Testis (tissue), 3 donors: Measurements from ENCODE around the gene SLX9. TPM values are rescaled to one million over a fixed set of nuclear protein-coding genes. Genes with fewer than 3 reads are reported as not detected.

Experiments used
- DNase-seq: peaks from one replicate; pipeline ENCODE4 v3.0.0-alpha.2; 2019
- H3K27ac ChIP-seq, 2 donors: fragments of 200-600 bp; sonication (generic); one replicate each; pipeline ENCODE4 v1.5.1; 2019
- H3K27me3 ChIP-seq: fragments of 200-600 bp; sonication (generic); one replicate; pipeline ENCODE4 v1.5.1; 2019
- H3K36me3 ChIP-seq: fragments of 200-600 bp; sonication (generic); one replicate; pipeline ENCODE4 v1.5.1; 2017; ENCODE audit warnings: low read depth; ENCODE audit errors: missing control alignments
- H3K4me1 ChIP-seq: fragments of 200-600 bp; sonication (generic); one replicate; pipeline ENCODE4 v1.5.1; 2019
- H3K4me3 ChIP-seq, 2 donors: fragments of 200-600 bp; sonication (generic); one replicate each; pipeline ENCODE4 v1.5.1; 2017 to 2019
- H3K9me3 ChIP-seq: fragments of 200-600 bp; sonication (generic); one replicate; pipeline ENCODE4 v1.5.1; 2017
- POLR2A ChIP-seq: fragments of 450-650 bp; IDR thresholded peaks from one replicate; pipeline ENCODE4 v1.6.1; 2017; ENCODE audit warnings: antibody characterized with exemption, mild to moderate bottlenecking, moderate library complexity
- WGBS, 2 donors: methylation state at CpG; one replicate each; pipeline ENCODE4 v1.1.5; 2018; 5-methylcytosine and 5-hydroxymethylcytosine counted together
- intact Hi-C: fragments of 100-400 bp; cut with DNase I; formaldehyde crosslinking; loops from one replicate; pipeline ENCODE4 v1.15.1; 2023; ENCODE audit warnings: low total_unique reads
- polyA plus RNA-seq: library from polyadenylated mRNA; stranded (reverse); fragments of 350-450 nt; fragmentation: Illumina TruSeq; extraction: RNeasy Lipid Tissue Mini Kit (QIAGEN cat#74804); gene quantifications from one replicate; pipeline ENCODE4 v1.2.3, GENCODE V29; 2014; ENCODE audit warnings: low read depth, low replicate concordance; ENCODE audit not compliant: insufficient read depth
- total RNA-seq, 2 donors: library from RNA; depleted of rRNA; stranded (reverse); fragments of >200 nt; gene quantifications; one replicate each; pipeline ENCODE4 v1.2.3, GENCODE V29; 2016
- TF ChIP-seq, protein P1 (sequence below), 3 experiments: fragments of 450-650 bp in 2 of 3; fragments of 200-600 bp in 1 of 3; sonication (generic) in 1 of 3; IDR thresholded peaks; one replicate each; pipeline ENCODE4 v1.5.1; 2016 to 2019; ENCODE audit warnings: antibody characterized with exemption in 3 of 3, mild to moderate bottlenecking in 2 of 3, moderate library complexity in 1 of 3

SLX9 gene
- total and polyA plus RNA-seq, 3 donors from 2014 or later = 30.8 to 46.2 (median 31.9) TPM

DNA sequence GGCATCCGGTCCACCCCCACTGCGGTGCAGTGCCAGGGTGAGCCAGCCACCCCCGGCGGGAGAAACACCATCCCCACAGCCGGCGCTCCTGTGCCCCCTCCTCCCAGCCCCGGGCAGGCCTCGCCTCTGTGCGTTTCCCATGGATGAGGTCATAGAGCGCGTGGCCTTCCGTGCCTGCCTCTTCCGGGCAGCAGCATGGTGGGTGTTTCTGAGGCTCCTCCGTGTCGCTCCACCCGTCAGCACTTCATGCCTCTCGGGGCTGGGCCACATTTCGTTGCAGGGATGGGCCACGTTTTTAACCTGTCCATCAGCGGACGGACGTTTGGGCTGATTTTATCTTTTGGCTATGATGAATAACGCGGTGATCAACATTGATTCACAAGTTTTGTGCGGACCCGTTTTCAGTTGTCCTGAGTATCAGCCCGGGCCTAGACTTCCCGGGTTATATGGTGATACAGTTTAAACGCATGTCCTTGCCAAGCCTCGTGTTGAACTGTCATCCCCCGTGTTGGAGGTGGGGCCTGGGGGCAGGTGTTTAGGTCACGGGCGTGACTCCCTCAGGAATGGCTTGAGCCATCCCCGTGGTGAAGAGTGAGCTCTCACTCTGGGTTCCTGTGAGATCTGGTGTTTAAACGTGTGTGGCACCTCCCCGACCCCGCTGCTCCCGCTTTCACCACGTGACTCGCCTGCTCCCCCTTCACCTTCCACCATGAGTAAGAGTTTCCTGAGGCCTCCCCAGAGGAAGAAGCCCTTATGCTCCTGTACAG is 64.8 kb downstream of the SLX9 start:
- Histone ChIP-seq H3K4me3 (no peak overlapping the region), H3K9me3 (no peaks in the 10 kb centered on the region), H3K4me1 (no peaks in the 10 kb centered on the region), H3K27ac (no peak overlapping the region), H3K36me3 (no peaks in the 10 kb centered on the region), H3K27me3 (no peaks in the 10 kb centered on the region)
- 87 to 89% methylated on average over 36 to 40 of the region's 40 CpGs for WGBS, 2 donors
- TF ChIP-seq, protein P1, sequence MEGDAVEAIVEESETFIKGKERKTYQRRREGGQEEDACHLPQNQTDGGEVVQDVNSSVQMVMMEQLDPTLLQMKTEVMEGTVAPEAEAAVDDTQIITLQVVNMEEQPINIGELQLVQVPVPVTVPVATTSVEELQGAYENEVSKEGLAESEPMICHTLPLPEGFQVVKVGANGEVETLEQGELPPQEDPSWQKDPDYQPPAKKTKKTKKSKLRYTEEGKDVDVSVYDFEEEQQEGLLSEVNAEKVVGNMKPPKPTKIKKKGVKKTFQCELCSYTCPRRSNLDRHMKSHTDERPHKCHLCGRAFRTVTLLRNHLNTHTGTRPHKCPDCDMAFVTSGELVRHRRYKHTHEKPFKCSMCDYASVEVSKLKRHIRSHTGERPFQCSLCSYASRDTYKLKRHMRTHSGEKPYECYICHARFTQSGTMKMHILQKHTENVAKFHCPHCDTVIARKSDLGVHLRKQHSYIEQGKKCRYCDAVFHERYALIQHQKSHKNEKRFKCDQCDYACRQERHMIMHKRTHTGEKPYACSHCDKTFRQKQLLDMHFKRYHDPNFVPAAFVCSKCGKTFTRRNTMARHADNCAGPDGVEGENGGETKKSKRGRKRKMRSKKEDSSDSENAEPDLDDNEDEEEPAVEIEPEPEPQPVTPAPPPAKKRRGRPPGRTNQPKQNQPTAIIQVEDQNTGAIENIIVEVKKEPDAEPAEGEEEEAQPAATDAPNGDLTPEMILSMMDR (IDR thresholded peaks at IDR 0.05) = no peak
- no peak for DNase-seq
- intact Hi-C loops = no loop called here

DNA sequence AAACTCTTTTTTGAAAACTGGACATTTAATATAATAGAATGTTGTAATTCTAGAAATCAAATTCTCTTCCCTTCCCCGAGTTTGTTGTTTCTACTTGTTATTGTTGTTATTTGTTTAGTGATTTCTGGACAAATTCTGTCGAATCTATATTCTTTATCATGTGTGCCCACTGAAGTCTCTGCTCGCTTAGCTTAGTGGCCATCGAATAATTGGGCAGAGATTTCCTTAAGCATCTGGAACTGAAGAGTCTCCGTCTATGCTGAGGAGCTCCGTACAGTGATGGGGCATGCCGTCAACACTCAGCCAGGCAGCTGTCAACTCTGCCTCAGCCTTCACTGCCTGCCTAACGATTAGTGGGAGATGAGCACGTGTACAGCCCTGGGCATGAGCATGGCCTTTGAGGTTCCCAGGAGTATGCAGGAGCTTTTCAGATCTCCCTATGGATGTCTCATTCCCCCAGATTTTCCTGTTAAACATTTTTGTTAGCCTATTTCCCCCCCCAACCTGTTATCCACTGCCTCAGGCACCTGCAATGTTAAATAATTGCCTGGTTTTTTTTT is 66.8 kb downstream of the SLX9 start:
- no peak for DNase-seq
- Histone ChIP-seq H3K9me3 (no peaks in the 10 kb centered on the region), H3K4me3 (no peak overlapping the region), H3K4me1 (no peaks in the 10 kb centered on the region), H3K27ac (no peak overlapping the region), H3K36me3 (no peaks in the 10 kb centered on the region), H3K27me3 (no peaks in the 10 kb centered on the region)
- 80 to 83% methylated on average over 9 of the region's 9 CpGs for WGBS, 2 donors
- intact Hi-C loops = no loop called here
- TF ChIP-seq POLR2A = no peak
- TF ChIP-seq, protein P1 (IDR thresholded peaks at IDR 0.05) = no peak

DNA sequence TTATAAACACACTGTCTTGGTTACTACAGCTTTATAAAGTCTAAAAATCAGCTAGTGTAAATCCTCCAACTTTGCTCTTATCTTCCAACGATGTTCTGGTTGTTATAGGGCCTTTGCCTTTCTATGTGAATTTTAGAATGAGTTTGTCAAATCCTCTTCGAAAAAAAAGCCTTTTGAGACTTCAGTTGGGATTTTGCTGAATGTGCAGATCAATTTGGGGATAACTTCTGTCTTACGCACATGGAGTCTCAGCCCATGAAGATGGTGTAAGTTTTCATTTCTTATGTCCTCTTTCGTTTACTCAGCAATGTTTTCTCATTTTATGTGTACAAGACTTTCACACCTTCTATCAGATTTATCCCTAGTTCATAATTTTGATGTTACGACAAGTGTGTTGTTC is 69.8 kb downstream of the SLX9 start:
- Histone ChIP-seq H3K4me1 (no peaks in the 10 kb centered on the region), H3K36me3 (no peaks in the 10 kb centered on the region), H3K9me3 (no peaks in the 10 kb centered on the region), H3K27ac (no peak overlapping the region), H3K4me3 (no peak overlapping the region), H3K27me3 (no peaks in the 10 kb centered on the region)
- 86 to 91% methylated on average over 5 of the region's 5 CpGs for WGBS, 2 donors
- intact Hi-C loops = no loop called here
- DNase-seq = no peak
- TF ChIP-seq POLR2A = no peak
- TF ChIP-seq, protein P1 (IDR thresholded peaks at IDR 0.05) = no peak

DNA sequence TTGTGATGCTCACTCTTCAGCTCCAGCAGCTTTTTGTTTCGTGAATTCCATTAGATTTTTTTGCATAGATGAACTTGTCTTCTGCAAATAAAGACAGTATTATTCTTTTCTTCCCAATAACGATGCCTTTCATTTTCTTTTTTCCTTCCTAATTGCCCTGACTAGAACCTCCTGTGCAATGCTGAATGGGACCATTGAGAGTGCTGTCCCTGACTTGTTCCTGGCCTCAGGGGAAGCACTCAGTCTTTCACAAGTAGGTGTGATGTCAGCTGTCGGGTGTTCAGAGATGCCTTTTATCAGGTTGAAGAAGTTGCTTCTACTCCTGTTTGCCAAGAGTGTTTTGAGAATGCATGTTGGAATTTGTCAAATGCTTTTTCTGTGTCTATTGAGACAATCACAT is 70.3 kb downstream of the SLX9 start:
- no peak for DNase-seq
- no peak overlapping the region for H3K4me3 ChIP-seq
- H3K4me1 ChIP-seq = no peaks in the 10 kb centered on the region
- no peaks in the 10 kb centered on the region for H3K36me3 ChIP-seq
- H3K27me3 ChIP-seq = no peaks in the 10 kb centered on the region
- 55 to 83% methylated on average over 3 of the region's 3 CpGs for WGBS, 2 donors
- no peak overlapping the region for H3K27ac ChIP-seq
- H3K9me3 ChIP-seq = no peaks in the 10 kb centered on the region
- intact Hi-C loops = no loop called here
- TF ChIP-seq, protein P1 (IDR thresholded peaks at IDR 0.05) = no peak
- TF ChIP-seq POLR2A = no peak

DNA sequence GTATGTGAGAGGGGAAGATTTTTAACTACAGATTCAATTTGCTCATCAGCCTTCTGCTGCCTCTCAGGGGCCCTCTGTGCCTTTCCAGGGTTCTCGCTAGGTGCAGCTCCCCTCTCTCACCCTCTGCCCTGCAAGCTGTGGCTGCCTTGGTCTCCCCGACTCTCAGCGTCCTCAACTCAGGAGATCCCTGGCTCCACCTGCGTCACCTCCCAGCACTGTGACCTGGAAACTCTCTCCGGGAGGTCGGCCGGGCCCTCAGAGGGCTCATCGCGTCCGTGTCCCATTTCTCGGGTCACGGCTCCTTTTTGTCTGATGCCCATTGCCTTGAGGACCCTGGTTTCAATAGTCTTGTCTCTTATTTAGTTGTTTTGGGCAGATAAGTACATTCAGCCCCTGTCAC is 71.0 kb downstream of the SLX9 start:
- Histone ChIP-seq H3K36me3 (no peaks in the 10 kb centered on the region), H3K27me3 (no peaks in the 10 kb centered on the region), H3K4me1 (no peaks in the 10 kb centered on the region), H3K4me3 (no peak overlapping the region), H3K27ac (no peak overlapping the region), H3K9me3 (no peaks in the 10 kb centered on the region)
- TF ChIP-seq, protein P1 (IDR thresholded peaks at IDR 0.05) = no peak
- no peak for TF ChIP-seq POLR2A
- DNase-seq = no peak
- 93 to 97% methylated on average over 12 of the region's 12 CpGs for WGBS, 2 donors
- intact Hi-C loops = no loop called here
